Heart left ventricle (tissue), 13 donors: ENCODE data around the gene KIF13A.

Source experiments
- CTCF ChIP-seq, 12 donors: fragments of 200-600 bp; sonication (generic) in 4 of 12; IDR thresholded peaks; one replicate each; pipeline versions ENCODE4 v1.5.0 to v1.8.0; 2018 to 2022; ENCODE audit warnings: antibody characterized with exemption in 12 of 12, mild to moderate bottlenecking in 5 of 12
- POLR2A ChIP-seq, 2 donors: fragments of 450-650 bp; IDR thresholded peaks; one replicate each; pipeline ENCODE4 v1.6.1; 2017; ENCODE audit warnings: antibody characterized with exemption in 2 of 2, mild to moderate bottlenecking in 2 of 2, moderate library complexity in 2 of 2
- donor health status: ischemic (EF 13 %, LVEDD 7.1; RV severe dilation, severe dysfunction).
- donor health status: DM: no; HTN: yes; CAD: no.
- donor health status: DM: no; HTN: no; CAD: no.
- donor health status: ischemic (EF 25% LVEDD 6.9; RV normal size, moderate dysfunction).
- donor health status: ischemic (EF 25% LVEDD 5.7; RV mildly dilated, moderate dysfunction).
- donor health status: ischemic (EF 35%, LVEDD 5.7; RV mildly dilated, moderate dysfunction).
- donor health status: nonischemic (EF 11% LVEDD 7.7; RV severe dilation, severe dysfunction).
- donor health status: DM: yes; HTN: yes; CAD: no.
- donor health status: PGD.
- donor health status: ischemic (EF 29% LVEDD 5.4; RV normal size, mild dysfunction).
- donor health status: nonischemic (EF 23%, LVEDD 6.1; RV moderate dilation, normal function).

- TF ChIP-seq CTCF (IDR thresholded peaks at IDR 0.05), result no peak
- no peak for TF ChIP-seq POLR2A (IDR thresholded peaks at IDR 0.05)
Measured at GRCh38 chr6:17959302-17959701, 28.1 kb downstream of the KIF13A start.
